ENCODE data around the gene SYT1. TPM values are rescaled to one million over a fixed set of nuclear protein-coding genes. Genes with fewer than 3 reads are reported as not detected.

SYT1 gene
- total RNA-seq, 3 donors from 2014 or later (not counting 1 experiment from before 2014, with no cell fraction given), result not detected

- no peak for TF ChIP-seq CTCF (IDR thresholded peaks at IDR 0.05)
- intact Hi-C loops (cut with micrococcal nuclease), result no loop called here
- Histone ChIP-seq H3K27me3 (ENCODE audit: control insufficient read depth, insufficient read depth, low read length) (no peaks in the 10 kb centered on the region), H3K36me3 (ENCODE audit: control insufficient read depth, insufficient read depth, low read length) (no peaks in the 10 kb centered on the region), H3K4me3 (ENCODE audit: low read length) (no peak overlapping the region), H3K27ac (ENCODE audit: low read length) (no peak overlapping the region), H3K9me3 (ENCODE audit: control insufficient read depth, insufficient read depth, low read length) (no peaks in the 10 kb centered on the region), H3K4me1 (ENCODE audit: control insufficient read depth, insufficient read depth, low read length) (no peaks in the 10 kb centered on the region)
- DNase-seq (no peak), ATAC-seq (no peak)
- Mint-ChIP-seq H3K27me3 (ENCODE audit: low read depth in 2 of 2) (no peaks in the 10 kb centered on the region), H3K27ac (no peak overlapping the region), H3K4me1 (no peaks in the 10 kb centered on the region), H3K36me3 (no peaks in the 10 kb centered on the region), H3K4me3 (no peak overlapping the region), H3K9me3 (no peaks in the 10 kb centered on the region)
- 75% methylated on average over 1 of the region's 3 CpGs for WGBS (ENCODE audit: insufficient coverage)
Observed at GRCh38 chr12:79048962-79049361, 184.4 kb downstream of the SYT1 start.

GRCh38 chr12:79053394-79053793 lies 188.8 kb downstream of the SYT1 start:
- no peaks in the 10 kb centered on the region for H3K27me3 Mint-ChIP-seq (ENCODE audit: low read depth in 2 of 2)
- no peak overlapping the region for H3K27ac Mint-ChIP-seq
- DNase-seq (no peak), ATAC-seq (no peak)
- Histone ChIP-seq H3K4me3 (ENCODE audit: low read length) (no peak overlapping the region), H3K9me3 (ENCODE audit: control insufficient read depth, insufficient read depth, low read length) (no peaks in the 10 kb centered on the region), H3K27me3 (ENCODE audit: control insufficient read depth, insufficient read depth, low read length) (no peaks in the 10 kb centered on the region), H3K27ac (ENCODE audit: low read length) (no peak overlapping the region), H3K4me1 (ENCODE audit: control insufficient read depth, insufficient read depth, low read length) (no peaks in the 10 kb centered on the region), H3K36me3 (ENCODE audit: control insufficient read depth, insufficient read depth, low read length) (no peaks in the 10 kb centered on the region)
- peaks cover 0 to 4% of the 10 kb centered on the region in 2 donors for H3K9me3 Mint-ChIP-seq
- no peak overlapping the region for H3K4me3 Mint-ChIP-seq
- TF ChIP-seq CTCF (IDR thresholded peaks at IDR 0.05), result no peak
- H3K36me3 Mint-ChIP-seq, result no peaks in the 10 kb centered on the region
- H3K4me1 Mint-ChIP-seq, result no peaks in the 10 kb centered on the region
- no CpG with 5 or more reads among the region's 3 CpGs for WGBS (ENCODE audit: insufficient coverage)
- intact Hi-C loops (cut with micrococcal nuclease), result no loop called here

GRCh38 chr12:79055926-79056674 lies 191.5 kb downstream of the SYT1 start:
- intact Hi-C loops (cut with micrococcal nuclease), result no loop called here
- no peaks in the 10 kb centered on the region for H3K27me3 ChIP-seq (ENCODE audit: control insufficient read depth, insufficient read depth, low read length)
- H3K27ac ChIP-seq (ENCODE audit: low read length), result no peak overlapping the region
- H3K27ac Mint-ChIP-seq, result no peak overlapping the region
- ATAC-seq (no peak), DNase-seq (no peak)
- H3K4me1 Mint-ChIP-seq, result no peaks in the 10 kb centered on the region
- 68% methylated on average over 3 of the region's 3 CpGs for WGBS (ENCODE audit: insufficient coverage)
- H3K27me3 Mint-ChIP-seq (ENCODE audit: low read depth in 2 of 2), result no peaks in the 10 kb centered on the region
- H3K4me3 Mint-ChIP-seq, result no peak overlapping the region
- no peaks in the 10 kb centered on the region for H3K4me1 ChIP-seq (ENCODE audit: control insufficient read depth, insufficient read depth, low read length)
- TF ChIP-seq CTCF (IDR thresholded peaks at IDR 0.05), result no peak
- H3K9me3 Mint-ChIP-seq, result peaks cover 0 to 4% of the 10 kb centered on the region in 2 donors
- H3K9me3 ChIP-seq (ENCODE audit: control insufficient read depth, insufficient read depth, low read length), result no peaks in the 10 kb centered on the region
- no peak overlapping the region for H3K4me3 ChIP-seq (ENCODE audit: low read length)
- H3K36me3 ChIP-seq (ENCODE audit: control insufficient read depth, insufficient read depth, low read length), result no peaks in the 10 kb centered on the region
- H3K36me3 Mint-ChIP-seq, result no peaks in the 10 kb centered on the region

GRCh38 chr12:79056775-79057174 lies 192.2 kb downstream of the SYT1 start:
- Mint-ChIP-seq H3K36me3 (no peaks in the 10 kb centered on the region), H3K27ac (no peak overlapping the region), H3K4me1 (no peaks in the 10 kb centered on the region), H3K27me3 (ENCODE audit: low read depth in 2 of 2) (no peaks in the 10 kb centered on the region), H3K9me3 (peaks cover 0 to 4% of the 10 kb centered on the region in 2 donors), H3K4me3 (no peak overlapping the region)
- no peak for TF ChIP-seq CTCF (IDR thresholded peaks at IDR 0.05)
- Histone ChIP-seq H3K9me3 (ENCODE audit: control insufficient read depth, insufficient read depth, low read length) (no peaks in the 10 kb centered on the region), H3K27ac (ENCODE audit: low read length) (no peak overlapping the region), H3K4me1 (ENCODE audit: control insufficient read depth, insufficient read depth, low read length) (no peaks in the 10 kb centered on the region), H3K4me3 (ENCODE audit: low read length) (no peak overlapping the region), H3K27me3 (ENCODE audit: control insufficient read depth, insufficient read depth, low read length) (no peaks in the 10 kb centered on the region), H3K36me3 (ENCODE audit: control insufficient read depth, insufficient read depth, low read length) (no peaks in the 10 kb centered on the region)
- DNase-seq (no peak), ATAC-seq (no peak)
- intact Hi-C loops (cut with micrococcal nuclease), result no loop called here

All from natural killer cell (primary cell).